ENCODE data around the gene PGLYRP3. TPM values are rescaled to one million over a fixed set of nuclear protein-coding genes. Genes with fewer than 3 reads are reported as not detected.

The PGLYRP3 gene
- total RNA-seq, 2 donors from 2014 or later = not detected

DNA sequence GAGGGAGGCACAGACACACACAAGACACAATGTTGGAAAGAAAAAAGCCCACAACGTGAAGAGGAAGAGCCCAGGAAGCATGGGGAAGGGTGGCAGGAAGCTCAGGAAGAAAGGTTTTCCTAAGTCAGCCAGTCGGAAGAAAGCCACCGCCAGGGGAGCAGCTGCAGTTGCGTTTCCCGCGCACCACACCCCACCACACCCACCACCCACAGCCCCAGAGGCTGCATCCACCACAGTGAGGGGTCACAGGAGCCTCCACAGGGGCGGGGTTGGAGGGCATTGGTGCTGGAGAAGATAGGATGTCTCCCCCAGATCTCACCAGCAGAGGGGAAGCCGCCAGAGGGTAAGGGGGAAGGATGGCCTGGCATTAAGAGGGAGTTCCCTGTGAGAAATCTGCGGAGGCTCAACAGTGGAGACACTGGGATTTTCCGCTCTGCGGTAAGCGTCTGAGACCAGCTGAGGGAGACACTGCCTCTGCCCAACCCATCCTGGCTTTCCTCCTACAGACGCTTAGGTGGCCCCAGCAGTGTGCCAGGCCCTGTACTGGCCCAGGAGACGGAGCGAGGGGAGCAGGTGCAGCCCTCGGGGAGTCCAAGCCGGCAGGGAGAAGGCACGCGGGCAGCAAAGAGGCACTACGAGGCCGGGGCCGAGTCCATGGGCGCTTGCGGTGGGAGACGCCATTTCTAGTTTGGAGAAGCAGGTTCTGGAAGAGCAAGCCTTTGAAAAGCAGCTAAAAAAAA lies 19.8 kb downstream of the PGLYRP3 start:
- intact Hi-C loops (cut with DNase I) = no loop called here
- H3K36me3 ChIP-seq = no peaks in the 10 kb centered on the region
- TF ChIP-seq, protein P1, sequence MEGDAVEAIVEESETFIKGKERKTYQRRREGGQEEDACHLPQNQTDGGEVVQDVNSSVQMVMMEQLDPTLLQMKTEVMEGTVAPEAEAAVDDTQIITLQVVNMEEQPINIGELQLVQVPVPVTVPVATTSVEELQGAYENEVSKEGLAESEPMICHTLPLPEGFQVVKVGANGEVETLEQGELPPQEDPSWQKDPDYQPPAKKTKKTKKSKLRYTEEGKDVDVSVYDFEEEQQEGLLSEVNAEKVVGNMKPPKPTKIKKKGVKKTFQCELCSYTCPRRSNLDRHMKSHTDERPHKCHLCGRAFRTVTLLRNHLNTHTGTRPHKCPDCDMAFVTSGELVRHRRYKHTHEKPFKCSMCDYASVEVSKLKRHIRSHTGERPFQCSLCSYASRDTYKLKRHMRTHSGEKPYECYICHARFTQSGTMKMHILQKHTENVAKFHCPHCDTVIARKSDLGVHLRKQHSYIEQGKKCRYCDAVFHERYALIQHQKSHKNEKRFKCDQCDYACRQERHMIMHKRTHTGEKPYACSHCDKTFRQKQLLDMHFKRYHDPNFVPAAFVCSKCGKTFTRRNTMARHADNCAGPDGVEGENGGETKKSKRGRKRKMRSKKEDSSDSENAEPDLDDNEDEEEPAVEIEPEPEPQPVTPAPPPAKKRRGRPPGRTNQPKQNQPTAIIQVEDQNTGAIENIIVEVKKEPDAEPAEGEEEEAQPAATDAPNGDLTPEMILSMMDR (IDR thresholded peaks at IDR 0.05) = no peak
- no peak overlapping the region for H3K9ac ChIP-seq (ENCODE audit: low read depth in 2 of 2, low read length in 2 of 2)
- no peak overlapping the region for H3K4me3 ChIP-seq
- no peak for DNase-seq
- no peaks in the 10 kb centered on the region for H3K9me3 ChIP-seq
- no peaks in the 10 kb centered on the region for H3K27me3 ChIP-seq
- no peak overlapping the region for H3K27ac ChIP-seq
- no peaks in the 10 kb centered on the region for H3K4me1 ChIP-seq

DNA sequence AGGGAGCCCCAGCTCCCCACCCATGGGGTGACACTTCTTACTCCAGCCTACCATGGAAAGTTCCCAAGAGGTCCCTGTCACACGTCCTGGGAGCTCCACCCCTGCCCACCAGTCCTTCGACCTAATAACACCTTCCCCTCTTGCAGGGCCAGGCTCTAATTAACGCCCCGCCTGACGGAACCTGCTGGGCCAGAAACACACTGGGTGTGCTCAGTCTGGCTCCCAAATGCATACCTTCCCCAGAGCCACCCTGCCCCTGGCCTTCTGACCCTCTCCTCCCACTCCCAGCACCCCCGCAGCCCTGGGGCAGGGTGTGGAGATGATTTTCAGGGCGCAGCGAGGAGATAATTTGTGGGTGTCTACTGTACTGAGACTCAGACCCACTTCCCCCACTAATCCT lies 20.6 kb downstream of the PGLYRP3 start:
- DNase-seq = no peak
- no peak overlapping the region for H3K9ac ChIP-seq (ENCODE audit: low read depth in 2 of 2, low read length in 2 of 2)
- intact Hi-C loops (cut with DNase I) = no loop called here
- H3K4me1 ChIP-seq = no peaks in the 10 kb centered on the region
- H3K9me3 ChIP-seq = no peaks in the 10 kb centered on the region
- H3K27ac ChIP-seq = no peak overlapping the region
- TF ChIP-seq, protein P1 (IDR thresholded peaks at IDR 0.05) = no peak
- no peak overlapping the region for H3K4me3 ChIP-seq
- H3K36me3 ChIP-seq = no peaks in the 10 kb centered on the region
- no peaks in the 10 kb centered on the region for H3K27me3 ChIP-seq

DNA sequence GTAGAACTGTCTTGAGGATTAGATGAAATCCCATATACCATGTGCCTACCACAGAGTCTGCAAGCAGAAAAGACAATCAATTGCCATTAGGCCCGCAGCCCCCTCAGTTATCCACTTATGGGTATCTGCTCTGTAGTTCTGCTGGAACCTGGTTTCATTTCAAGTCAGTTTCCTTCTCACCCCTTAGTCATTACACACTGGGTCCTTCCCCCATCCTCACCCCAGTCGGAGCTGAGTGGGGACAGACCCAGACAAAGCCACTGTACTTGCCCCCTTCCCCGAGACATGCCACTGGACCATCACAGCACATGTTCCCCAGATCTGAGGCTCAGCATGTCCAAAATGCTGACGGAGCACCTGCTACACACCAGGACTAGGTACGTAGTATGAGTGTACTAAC lies 21.2 kb downstream of the PGLYRP3 start:
- H3K9ac ChIP-seq (ENCODE audit: low read depth in 2 of 2, low read length in 2 of 2) = no peak overlapping the region
- intact Hi-C loops (cut with DNase I) = no loop called here
- no peaks in the 10 kb centered on the region for H3K36me3 ChIP-seq
- H3K4me1 ChIP-seq = no peaks in the 10 kb centered on the region
- no peak overlapping the region for H3K27ac ChIP-seq
- H3K27me3 ChIP-seq = no peaks in the 10 kb centered on the region
- no peak overlapping the region for H3K4me3 ChIP-seq
- TF ChIP-seq, protein P1 (IDR thresholded peaks at IDR 0.05) = no peak
- no peaks in the 10 kb centered on the region for H3K9me3 ChIP-seq
- no peak for DNase-seq

DNA sequence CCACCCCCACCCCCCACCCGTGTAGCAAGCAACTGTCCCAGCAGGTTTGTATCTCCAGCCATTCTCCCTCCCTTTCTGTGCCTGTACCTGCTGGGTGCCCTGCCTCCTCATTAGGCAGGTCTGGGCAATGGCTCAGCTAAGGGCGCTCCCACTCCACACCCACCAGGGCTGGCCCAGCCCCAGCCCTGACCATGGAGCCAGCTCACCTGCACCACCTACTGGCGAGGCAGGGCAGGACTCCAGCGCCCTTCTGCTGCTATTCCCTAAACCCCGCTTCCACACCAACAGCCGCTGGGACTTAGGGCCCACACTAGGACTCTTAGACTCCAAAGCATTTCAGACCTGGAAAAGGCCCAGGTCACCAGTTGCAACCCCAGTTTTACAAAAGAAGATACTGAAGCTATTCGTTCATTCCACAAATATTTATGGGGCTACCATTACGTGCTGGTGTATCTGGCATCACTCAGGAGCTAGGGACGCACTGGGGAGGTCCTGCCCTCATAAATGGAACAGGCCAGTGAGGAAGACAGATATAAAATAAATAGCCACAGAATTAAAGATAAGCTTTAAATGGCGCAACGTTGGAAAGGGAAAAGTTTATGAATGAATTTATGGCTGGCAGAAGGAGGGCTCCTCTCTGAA lies 24.0 kb downstream of the PGLYRP3 start:
- H3K27ac ChIP-seq = no peak overlapping the region
- no peak overlapping the region for H3K9ac ChIP-seq (ENCODE audit: low read depth in 2 of 2, low read length in 2 of 2)
- H3K4me3 ChIP-seq = no peak overlapping the region
- H3K36me3 ChIP-seq = no peaks in the 10 kb centered on the region
- no peaks in the 10 kb centered on the region for H3K4me1 ChIP-seq
- peak; percentile 29 for DNase-seq
- H3K27me3 ChIP-seq = no peaks in the 10 kb centered on the region
- no peaks in the 10 kb centered on the region for H3K9me3 ChIP-seq
- TF ChIP-seq, protein P1 (IDR thresholded peaks at IDR 0.05) = peak; percentile 34
- intact Hi-C loops (cut with DNase I) = no loop called here

DNA sequence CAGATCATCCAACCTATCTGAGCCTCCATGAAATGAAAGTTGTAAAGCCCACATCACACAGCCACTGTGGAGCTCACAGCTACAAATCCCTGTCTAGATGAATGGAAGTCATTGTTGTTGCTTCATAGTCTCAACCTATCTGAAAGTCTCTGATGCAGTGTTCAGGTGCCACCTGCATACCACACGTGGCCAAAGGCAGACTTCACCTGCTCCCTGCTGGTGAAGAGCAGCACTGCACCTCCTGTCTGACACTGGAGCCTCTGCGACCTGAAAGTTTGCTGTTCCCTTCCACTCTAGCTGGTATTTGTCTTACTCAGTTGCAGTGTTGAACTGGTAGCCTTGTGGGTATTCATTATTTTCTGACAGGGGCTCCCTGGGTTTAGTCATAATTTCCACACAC lies 34.9 kb downstream of the PGLYRP3 start:
- no peaks in the 10 kb centered on the region for H3K36me3 ChIP-seq
- H3K4me3 ChIP-seq = no peak overlapping the region
- TF ChIP-seq, protein P1 (IDR thresholded peaks at IDR 0.05) = peak; percentile 81
- H3K9ac ChIP-seq (ENCODE audit: low read depth in 2 of 2, low read length in 2 of 2) = no peak overlapping the region
- no peaks in the 10 kb centered on the region for H3K9me3 ChIP-seq
- H3K4me1 ChIP-seq = no peaks in the 10 kb centered on the region
- intact Hi-C loops (cut with DNase I) = no loop called here
- DNase-seq = peak; percentile 49
- H3K27me3 ChIP-seq = no peaks in the 10 kb centered on the region
- no peak overlapping the region for H3K27ac ChIP-seq

All from colonic mucosa (tissue), 4 donors.